ENCODE data around the gene WWTR1. TPM values are rescaled to one million over a fixed set of nuclear protein-coding genes. Genes with fewer than 3 reads are reported as not detected.

The WWTR1 gene
- total RNA-seq, 2 donors from 2014 or later = 0.77 to 1.2 TPM

- H3K4me1 Mint-ChIP-seq = peaks cover 7% of the 10 kb centered on the region
- no peaks in the 10 kb centered on the region for H3K9me3 ChIP-seq (ENCODE audit: control insufficient read depth, low read length, poor library complexity, severe bottlenecking)
- H3K36me3 Mint-ChIP-seq (ENCODE audit: low read depth) = no peaks in the 10 kb centered on the region
- H3K27me3 Mint-ChIP-seq = peaks cover 25% of the 10 kb centered on the region
- H3K4me3 Mint-ChIP-seq = no peak overlapping the region
- no peak overlapping the region for H3K27ac Mint-ChIP-seq
- DNase-seq (no peak), ATAC-seq (no peak)
These were observed 128.7 kb downstream of the WWTR1 start for GRCh38 chr3:149529099-149529498.

- no peak for ATAC-seq
- H3K4me3 Mint-ChIP-seq = no peak overlapping the region
- H3K36me3 Mint-ChIP-seq (ENCODE audit: low read depth) = no peaks in the 10 kb centered on the region
- no peaks in the 10 kb centered on the region for H3K9me3 ChIP-seq (ENCODE audit: control insufficient read depth, low read length, poor library complexity, severe bottlenecking)
- H3K27me3 Mint-ChIP-seq = peaks cover 22% of the 10 kb centered on the region
- peaks cover 4% of the 10 kb centered on the region for H3K4me1 Mint-ChIP-seq
- no peak overlapping the region for H3K27ac Mint-ChIP-seq
- DNase-seq = no peak
These were observed 129.5 kb downstream of the WWTR1 start for GRCh38 chr3:149528340-149528650.

GRCh38 chr3:149527531-149528339 is 130.1 kb downstream of the WWTR1 start:
- no peaks in the 10 kb centered on the region for H3K9me3 ChIP-seq (ENCODE audit: control insufficient read depth, low read length, poor library complexity, severe bottlenecking)
- H3K4me1 Mint-ChIP-seq = no peaks in the 10 kb centered on the region
- peaks cover 16% of the 10 kb centered on the region for H3K27me3 Mint-ChIP-seq
- no peak overlapping the region for H3K4me3 Mint-ChIP-seq
- no peaks in the 10 kb centered on the region for H3K36me3 Mint-ChIP-seq (ENCODE audit: low read depth)
- ATAC-seq = no peak
- no peak for DNase-seq
- no peak overlapping the region for H3K27ac Mint-ChIP-seq

- H3K27me3 Mint-ChIP-seq = peaks cover 17% of the 10 kb centered on the region
- H3K4me1 Mint-ChIP-seq = no peaks in the 10 kb centered on the region
- ATAC-seq (no peak), DNase-seq (no peak)
- no peak overlapping the region for H3K27ac Mint-ChIP-seq
- no peaks in the 10 kb centered on the region for H3K9me3 ChIP-seq (ENCODE audit: control insufficient read depth, low read length, poor library complexity, severe bottlenecking)
- H3K36me3 Mint-ChIP-seq (ENCODE audit: low read depth) = no peaks in the 10 kb centered on the region
- H3K4me3 Mint-ChIP-seq = no peak overlapping the region
These were observed 134.1 kb downstream of the WWTR1 start for GRCh38 chr3:149523512-149524299.

- Mint-ChIP-seq H3K36me3 (ENCODE audit: low read depth) (no peaks in the 10 kb centered on the region), H3K4me3 (no peak overlapping the region), H3K27ac (no peak overlapping the region), H3K4me1 (no peaks in the 10 kb centered on the region), H3K27me3 (peaks cover 22% of the 10 kb centered on the region)
- H3K9me3 ChIP-seq (ENCODE audit: control insufficient read depth, low read length, poor library complexity, severe bottlenecking) = no peaks in the 10 kb centered on the region
- ATAC-seq = no peak
- DNase-seq = no peak
These were observed 137.9 kb downstream of the WWTR1 start for GRCh38 chr3:149519912-149520311.

- Mint-ChIP-seq H3K4me3 (no peak overlapping the region), H3K27ac (no peak overlapping the region), H3K36me3 (ENCODE audit: low read depth) (no peaks in the 10 kb centered on the region), H3K27me3 (peaks cover 26% of the 10 kb centered on the region), H3K4me1 (peaks cover 6% of the 10 kb centered on the region)
- no peak for DNase-seq
- ATAC-seq = no peak
- H3K9me3 ChIP-seq (ENCODE audit: control insufficient read depth, low read length, poor library complexity, severe bottlenecking) = no peaks in the 10 kb centered on the region
These were observed 140.9 kb downstream of the WWTR1 start for GRCh38 chr3:149516920-149517319.

- DNase-seq (no peak), ATAC-seq (no peak)
- Mint-ChIP-seq H3K4me3 (no peak overlapping the region), H3K36me3 (ENCODE audit: low read depth) (peaks cover 3% of the 10 kb centered on the region), H3K4me1 (peaks cover 9% of the 10 kb centered on the region), H3K27me3 (peaks cover 38% of the 10 kb centered on the region), H3K27ac (no peak overlapping the region)
- no peaks in the 10 kb centered on the region for H3K9me3 ChIP-seq (ENCODE audit: control insufficient read depth, low read length, poor library complexity, severe bottlenecking)
These were observed 142.6 kb downstream of the WWTR1 start for GRCh38 chr3:149515249-149515648.

GRCh38 chr3:149514471-149514870 is 143.4 kb downstream of the WWTR1 start:
- DNase-seq (no peak), ATAC-seq (no peak)
- peaks cover 9% of the 10 kb centered on the region for H3K4me1 Mint-ChIP-seq
- peaks cover 40% of the 10 kb centered on the region for H3K27me3 Mint-ChIP-seq
- H3K27ac Mint-ChIP-seq = no peak overlapping the region
- no peaks in the 10 kb centered on the region for H3K9me3 ChIP-seq (ENCODE audit: control insufficient read depth, low read length, poor library complexity, severe bottlenecking)
- peaks cover 3% of the 10 kb centered on the region for H3K36me3 Mint-ChIP-seq (ENCODE audit: low read depth)
- H3K4me3 Mint-ChIP-seq = no peak overlapping the region

- ATAC-seq = no peak
These were observed 145.6 kb downstream of the WWTR1 start for GRCh38 chr3:149512073-149512782.

GRCh38 chr3:149511040-149511626 is 146.7 kb downstream of the WWTR1 start:
- no peak for ATAC-seq
- Mint-ChIP-seq H3K36me3 (ENCODE audit: low read depth) (peaks cover 3% of the 10 kb centered on the region), H3K4me3 (no peak overlapping the region), H3K4me1 (peaks cover 15% of the 10 kb centered on the region), H3K27me3 (peaks cover 48% of the 10 kb centered on the region), H3K27ac (no peak overlapping the region)
- H3K9me3 ChIP-seq (ENCODE audit: control insufficient read depth, low read length, poor library complexity, severe bottlenecking) = no peaks in the 10 kb centered on the region
- DNase-seq = no peak

More at GRCh38 chr3:149512073-149512782, 145.6 kb downstream of the WWTR1 start:
- H3K4me1 Mint-ChIP-seq = peaks cover 15% of the 10 kb centered on the region
- H3K4me3 Mint-ChIP-seq = no peak overlapping the region
- peaks cover 3% of the 10 kb centered on the region for H3K36me3 Mint-ChIP-seq (ENCODE audit: low read depth)
- H3K9me3 ChIP-seq (ENCODE audit: control insufficient read depth, low read length, poor library complexity, severe bottlenecking) = no peaks in the 10 kb centered on the region
- H3K27me3 Mint-ChIP-seq = peaks cover 41% of the 10 kb centered on the region
- no peak overlapping the region for H3K27ac Mint-ChIP-seq
- DNase-seq = no peak

GRCh38 chr3:149510480-149510879 is 147.3 kb downstream of the WWTR1 start:
- H3K4me3 Mint-ChIP-seq = no peak overlapping the region
- no peak overlapping the region for H3K27ac Mint-ChIP-seq
- H3K36me3 Mint-ChIP-seq (ENCODE audit: low read depth) = peaks cover 3% of the 10 kb centered on the region
- peaks cover 15% of the 10 kb centered on the region for H3K4me1 Mint-ChIP-seq
- no peaks in the 10 kb centered on the region for H3K9me3 ChIP-seq (ENCODE audit: control insufficient read depth, low read length, poor library complexity, severe bottlenecking)
- no peak for DNase-seq
- H3K27me3 Mint-ChIP-seq = peaks cover 49% of the 10 kb centered on the region
- no peak for ATAC-seq

- Mint-ChIP-seq H3K36me3 (ENCODE audit: low read depth) (peaks cover 3% of the 10 kb centered on the region), H3K4me3 (no peak overlapping the region), H3K27me3 (peaks cover 46% of the 10 kb centered on the region), H3K4me1 (peaks cover 15% of the 10 kb centered on the region), H3K27ac (no peak overlapping the region)
- no peaks in the 10 kb centered on the region for H3K9me3 ChIP-seq (ENCODE audit: control insufficient read depth, low read length, poor library complexity, severe bottlenecking)
- no peak for ATAC-seq
- DNase-seq = no peak
These were observed 148.3 kb downstream of the WWTR1 start for GRCh38 chr3:149509526-149509925.
